ENCODE results near the gene SLC7A6. TPM values are rescaled to one million over a fixed set of nuclear protein-coding genes. Genes with fewer than 3 reads are reported as not detected.

The SLC7A6 gene
- total and polyA plus RNA-seq, 9 donors: 3.1 to 14.4 (median 9.0) TPM

- Histone ChIP-seq H3K4me1 (ENCODE audit: insufficient read depth) (no peaks in the 10 kb centered on the region), H3K27ac (no peak overlapping the region), H3K36me3 (no peaks in the 10 kb centered on the region), H3K27me3 (no peaks in the 10 kb centered on the region), H3K4me3 (no peak overlapping the region), H3K9me3 (no peaks in the 10 kb centered on the region)
- no peak for DNase-seq
- 20 to 40% (median 36%) methylated on average over 4 of the region's 4 CpGs for WGBS, 3 donors
- intact Hi-C loops (cut with DNase I): no loop called here
- no peak for TF ChIP-seq POLR2A (IDR thresholded peaks at IDR 0.05)
- TF ChIP-seq EP300 (IDR thresholded peaks at IDR 0.05): no peak
- TF ChIP-seq CTCF (IDR thresholded peaks at IDR 0.05): no peak
These were observed 67.6 kb downstream of the SLC7A6 start for GRCh38 chr16:68331879-68332410.

- Histone ChIP-seq H3K27ac (no peak overlapping the region), H3K4me3 (no peak overlapping the region), H3K27me3 (no peaks in the 10 kb centered on the region), H3K9me3 (no peaks in the 10 kb centered on the region), H3K36me3 (no peaks in the 10 kb centered on the region), H3K4me1 (ENCODE audit: insufficient read depth) (no peaks in the 10 kb centered on the region)
- 49 to 69% (median 59%) methylated on average over 7 of the region's 7 CpGs for WGBS, 3 donors
- TF ChIP-seq EP300 (IDR thresholded peaks at IDR 0.05) (no peak), POLR2A (IDR thresholded peaks at IDR 0.05) (no peak), CTCF (IDR thresholded peaks at IDR 0.05) (no peak)
- DNase-seq: no peak
- intact Hi-C loops (cut with DNase I): no loop called here
These were observed 68.2 kb downstream of the SLC7A6 start for GRCh38 chr16:68332411-68333121.

- Histone ChIP-seq H3K4me1 (ENCODE audit: insufficient read depth) (no peaks in the 10 kb centered on the region), H3K4me3 (no peak overlapping the region), H3K27me3 (no peaks in the 10 kb centered on the region), H3K36me3 (no peaks in the 10 kb centered on the region), H3K9me3 (no peaks in the 10 kb centered on the region), H3K27ac (no peak overlapping the region)
- intact Hi-C loops (cut with DNase I): no loop called here
- TF ChIP-seq EP300 (IDR thresholded peaks at IDR 0.05) (no peak), POLR2A (IDR thresholded peaks at IDR 0.05) (no peak), CTCF (IDR thresholded peaks at IDR 0.05) (no peak)
- DNase-seq: no peak
- WGBS, 3 donors: 87 to 95% (median 93%) methylated on average over 5 of the region's 5 CpGs
These were observed 70.8 kb downstream of the SLC7A6 start for GRCh38 chr16:68335175-68335574.

- Histone ChIP-seq H3K36me3 (no peaks in the 10 kb centered on the region), H3K4me3 (no peak overlapping the region), H3K9me3 (no peaks in the 10 kb centered on the region), H3K27me3 (no peaks in the 10 kb centered on the region), H3K27ac (no peak overlapping the region), H3K4me1 (ENCODE audit: insufficient read depth) (no peaks in the 10 kb centered on the region)
- no peak for TF ChIP-seq EP300 (IDR thresholded peaks at IDR 0.05)
- no peak for TF ChIP-seq CTCF (IDR thresholded peaks at IDR 0.05)
- TF ChIP-seq POLR2A (IDR thresholded peaks at IDR 0.05): no peak
- no peak for DNase-seq
- intact Hi-C loops (cut with DNase I): no loop called here
- WGBS, 3 donors: 91 to 95% (median 94%) methylated on average over 16 of the region's 16 CpGs
These were observed 74.2 kb downstream of the SLC7A6 start for GRCh38 chr16:68338326-68339119.
